Measurements from ENCODE around the gene LZTFL1. TPM values are rescaled to one million over a fixed set of nuclear protein-coding genes. Genes with fewer than 3 reads are reported as not detected.

LZTFL1 gene
- 55.7 TPM for total RNA-seq

DNA sequence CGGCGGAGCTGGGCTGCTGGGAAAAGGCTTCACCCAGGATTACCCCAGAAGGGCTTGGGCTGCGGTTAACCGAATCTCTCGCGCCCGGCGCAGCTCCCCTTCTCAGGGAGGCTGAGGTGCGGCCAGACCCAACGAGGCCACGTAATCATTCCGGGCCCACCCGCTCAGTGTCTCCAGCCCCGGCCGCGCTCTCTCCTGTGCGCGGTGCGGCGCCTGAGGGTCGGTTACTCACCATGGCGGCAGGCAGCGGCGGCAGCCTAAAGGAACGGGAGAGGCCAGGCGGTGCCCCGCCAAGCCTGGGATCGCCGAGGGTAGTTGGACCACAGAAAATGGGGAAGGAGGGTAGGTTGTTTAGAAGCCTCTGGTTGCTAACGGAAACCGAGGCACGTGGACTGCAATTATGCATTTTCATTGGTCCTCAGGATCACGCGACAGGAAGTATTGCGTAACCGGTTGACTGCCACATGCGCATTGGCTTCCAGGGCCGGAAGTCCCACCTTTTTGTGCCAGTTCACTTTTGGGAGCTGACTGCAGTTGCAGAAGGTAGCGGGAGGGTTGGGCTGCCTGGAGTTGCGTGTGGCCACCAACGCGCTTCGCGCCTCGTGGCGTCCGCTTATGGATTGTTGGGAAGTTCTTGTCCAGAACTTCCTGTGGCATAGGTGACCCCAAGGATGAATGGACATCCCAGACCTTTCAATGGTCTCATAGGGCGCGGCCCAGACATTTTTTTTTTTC is at the start of gene LZTFL1:
TSS of gene LZTFL1 (minus strand) at position 363 of the 735 bp plus-strand sequence. CDS start at position 235, 128 bp downstream.

GRCh38 chr3:45885979-45886705 is 44.2 kb upstream of the LZTFL1 start, which contains the start of gene CCR9:
Gene CCR9, plus strand, starts transcription at chr3:45886543. Its CDS starts 8,391 bp downstream, at chr3:45894934.

DNA sequence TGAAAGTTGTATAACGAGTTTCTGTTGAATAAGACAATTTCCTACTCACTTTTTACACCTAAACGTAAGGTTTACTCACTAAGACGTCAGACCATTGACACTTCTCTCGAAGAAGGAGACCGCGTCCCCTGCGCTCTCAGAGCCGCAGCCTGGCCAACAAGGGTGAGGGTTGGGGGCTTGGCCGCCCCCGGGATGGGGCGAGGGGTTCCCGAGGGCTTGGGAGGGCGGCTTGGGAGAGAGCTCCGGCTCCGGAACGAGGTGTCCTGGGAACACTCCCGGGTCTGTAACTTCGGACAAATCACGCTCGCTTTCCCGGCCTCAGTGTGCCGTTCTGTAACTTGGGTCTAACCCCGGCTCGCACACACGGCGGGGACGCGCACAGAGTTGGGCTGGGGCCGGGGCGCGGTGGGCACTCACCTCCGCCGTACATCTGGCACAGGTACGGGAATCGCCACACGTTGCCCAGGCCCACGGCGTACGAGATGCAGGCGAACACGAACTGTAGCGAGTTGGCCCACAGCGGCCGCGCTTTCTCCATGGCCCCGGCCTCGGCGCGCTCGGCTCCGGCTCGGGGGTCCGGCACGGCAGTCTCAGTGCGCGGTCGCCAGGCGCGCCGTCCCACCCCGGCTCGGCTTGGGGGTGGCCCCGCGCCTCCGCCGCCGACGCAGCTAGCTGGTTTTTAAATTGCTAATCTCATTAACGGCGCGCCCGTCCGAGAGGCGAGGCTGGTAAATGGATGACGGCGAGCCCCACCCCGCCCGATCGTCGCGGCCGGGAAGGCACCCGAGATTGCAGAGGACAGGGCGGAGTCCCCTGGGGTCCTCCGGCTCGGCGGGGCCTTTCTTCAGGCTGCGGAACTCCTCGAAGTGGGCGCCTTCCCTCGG is 45.8 kb downstream of the LZTFL1 start, which contains the start of gene SLC6A20:
TSS of gene SLC6A20 (minus strand) at position 655 of the 884 bp plus-strand sequence. CDS start at position 538, 117 bp downstream.

Other genes starting within 250 kb of the LZTFL1 start
- 31.3 TPM for gene LIMD1, start 247.4 kb downstream of the LZTFL1 start, total RNA-seq
- 82.8 TPM for gene SACM1L, start 152.7 kb downstream of the LZTFL1 start, total RNA-seq
- gene SLC6A20, start 45.6 kb downstream of the LZTFL1 start, total RNA-seq = 6.2 TPM
- gene CCR9, start 44.4 kb upstream of the LZTFL1 start, total RNA-seq = not detected
- not detected for gene CXCR6, start 101.3 kb upstream of the LZTFL1 start, total RNA-seq
- gene FYCO1, start 153.7 kb upstream of the LZTFL1 start, total RNA-seq = 51.7 TPM
- gene XCR1, start 185.4 kb upstream of the LZTFL1 start, total RNA-seq = not detected

All from camera-type eye (tissue), 1 donor.